CD4-positive, CD25-positive, alpha-beta regulatory T cell (primary cell): ENCODE measurements around the gene MTG1. TPM values are rescaled to one million over a fixed set of nuclear protein-coding genes. Genes with fewer than 3 reads are reported as not detected.

Source experiments
- ATAC-seq, 2 donors: fragments of 150-1000 bp; cut with Tn5 transposase; one replicate each; pipeline ENCODE4 v1.10.0; 2021; ENCODE audit warnings: low read depth in 2 of 2, moderate number of reproducible peaks in 2 of 2, moderate library complexity in 1 of 2
- DNase-seq, 3 donors: peaks; one replicate each; pipeline versions ENCODE4 v3.0.0 to v3.0.0-alpha.2; 2012 to 2022; ENCODE audit warnings: mixed read lengths in 1 of 3
- H3K27ac ChIP-seq: one replicate; pipeline ENCODE4 v1.7.0; 2013; ENCODE audit warnings: mild to moderate bottlenecking, low read length; ENCODE audit not compliant: insufficient read depth, poor library complexity, severe bottlenecking
- H3K27me3 ChIP-seq: one replicate; pipeline ENCODE4 v1.7.0; 2013; ENCODE audit warnings: low read length; ENCODE audit not compliant: control insufficient read depth, insufficient read depth
- H3K36me3 ChIP-seq: one replicate; pipeline ENCODE4 v1.7.0; 2013; ENCODE audit warnings: mild to moderate bottlenecking, low read length, moderate library complexity; ENCODE audit not compliant: control insufficient read depth, insufficient read depth
- H3K4me1 ChIP-seq: 2 replicates; pipeline ENCODE4 v1.7.0; 2013; ENCODE audit warnings: mild to moderate bottlenecking, low read length; ENCODE audit not compliant: insufficient read depth, control insufficient read depth, poor library complexity, severe bottlenecking
- H3K4me3 ChIP-seq: one replicate; pipeline ENCODE4 v1.7.0; 2013; ENCODE audit warnings: low read depth, mild to moderate bottlenecking, low read length, moderate library complexity
- H3K9me3 ChIP-seq, 2 experiments: 1 replicate in 1 of 2; 2 replicates in 1 of 2; pipeline ENCODE4 v1.7.0; 2013; ENCODE audit warnings: low read length in 2 of 2, mild to moderate bottlenecking in 1 of 2, moderate library complexity in 1 of 2; ENCODE audit not compliant: control insufficient read depth in 2 of 2
- H3K27ac Mint-ChIP-seq, 3 donors: one replicate each; pipeline ENCODE4 v1.8.0; 2020 to 2022; ENCODE audit warnings: mild to moderate bottlenecking in 3 of 3, mixed read lengths in 3 of 3, moderate library complexity in 2 of 3
- H3K27me3 Mint-ChIP-seq: one replicate; pipeline ENCODE4 v1.8.0; 2022; ENCODE audit warnings: mild to moderate bottlenecking, mixed read lengths
- H3K36me3 Mint-ChIP-seq: one replicate; pipeline ENCODE4 v1.8.0; 2020; ENCODE audit warnings: mixed read lengths
- H3K4me1 Mint-ChIP-seq, 4 donors: one replicate each; pipeline ENCODE4 v1.8.0; 2020 to 2022; ENCODE audit warnings: mixed read lengths in 4 of 4, mild to moderate bottlenecking in 1 of 4
- H3K4me3 Mint-ChIP-seq, 4 donors: one replicate each; pipeline ENCODE4 v1.8.0; 2020 to 2022; ENCODE audit warnings: mild to moderate bottlenecking in 4 of 4, mixed read lengths in 4 of 4, moderate library complexity in 3 of 4
- H3K9me3 Mint-ChIP-seq, 7 donors: one replicate each; pipeline ENCODE4 v1.8.0; 2020 to 2022; ENCODE audit warnings: mixed read lengths in 7 of 7, mild to moderate bottlenecking in 3 of 7, moderate library complexity in 2 of 7
- polyA plus RNA-seq, 4 donors: library from polyadenylated mRNA; unstranded; fragments of 300-500 nt; fragmentation: Illumina TruSeq; gene quantifications; one replicate each; pipeline ENCODE4 v1.2.3, GENCODE V29; 2021
- total RNA-seq: library from RNA; stranded (reverse); gene quantifications from one replicate; pipeline ENCODE4 v1.2.3, GENCODE V29; 2022

The MTG1 gene
- total and polyA plus RNA-seq, 5 donors from 2014 or later: 36.7 to 60.8 (median 37.6) TPM

- DNase-seq (no peak), ATAC-seq (no peak)
- H3K9me3 Mint-ChIP-seq: peaks cover 0 to 29% (median 16%) of the 10 kb centered on the region in 7 donors
- no peaks in the 10 kb centered on the region for H3K27me3 ChIP-seq
- no peak overlapping the region for H3K27ac Mint-ChIP-seq
- no peaks in the 10 kb centered on the region for H3K36me3 ChIP-seq
- H3K9me3 ChIP-seq: peaks cover 27 to 28% of the 10 kb centered on the region in 2 experiments
- no peak overlapping the region for H3K27ac ChIP-seq
- no peaks in the 10 kb centered on the region for H3K4me1 ChIP-seq
- peaks cover 8% of the 10 kb centered on the region for H3K27me3 Mint-ChIP-seq
- H3K4me1 Mint-ChIP-seq: no peaks in the 10 kb centered on the region
- H3K36me3 Mint-ChIP-seq: peaks cover 8% of the 10 kb centered on the region
- H3K4me3 ChIP-seq: no peak overlapping the region
- H3K4me3 Mint-ChIP-seq: no peak overlapping the region
Measured at GRCh38 chr10:133448120-133448519, 54.2 kb downstream of the MTG1 start.

- H3K27me3 ChIP-seq: no peaks in the 10 kb centered on the region
- no peak overlapping the region for H3K4me3 Mint-ChIP-seq
- H3K27ac Mint-ChIP-seq: no peak overlapping the region
- H3K27me3 Mint-ChIP-seq: peaks cover 13% of the 10 kb centered on the region
- H3K36me3 ChIP-seq: no peaks in the 10 kb centered on the region
- no peaks in the 10 kb centered on the region for H3K4me1 Mint-ChIP-seq
- peaks cover 27 to 28% of the 10 kb centered on the region in 2 experiments for H3K9me3 ChIP-seq
- H3K4me1 ChIP-seq: no peaks in the 10 kb centered on the region
- peaks cover 8% of the 10 kb centered on the region for H3K36me3 Mint-ChIP-seq
- H3K4me3 ChIP-seq: no peak overlapping the region
- peaks cover 0 to 27% (median 15%) of the 10 kb centered on the region in 7 donors for H3K9me3 Mint-ChIP-seq
- DNase-seq: no peak
- ATAC-seq: no peak
- H3K27ac ChIP-seq: no peak overlapping the region
Measured at GRCh38 chr10:133451346-133451745, 57.4 kb downstream of the MTG1 start.

- Histone ChIP-seq H3K36me3 (no peaks in the 10 kb centered on the region), H3K27me3 (no peaks in the 10 kb centered on the region), H3K4me1 (no peaks in the 10 kb centered on the region), H3K27ac (no peak overlapping the region), H3K9me3 (peaks cover 18 to 19% of the 10 kb centered on the region in 2 experiments), H3K4me3 (no peak overlapping the region)
- peaks cover 0 to 18% (median 9%) of the 10 kb centered on the region in 7 donors for H3K9me3 Mint-ChIP-seq
- DNase-seq (no peak), ATAC-seq (no peak)
- no peak overlapping the region for H3K27ac Mint-ChIP-seq
- peaks cover 13% of the 10 kb centered on the region for H3K27me3 Mint-ChIP-seq
- no peak overlapping the region for H3K4me3 Mint-ChIP-seq
- peaks cover 6% of the 10 kb centered on the region for H3K36me3 Mint-ChIP-seq
- H3K4me1 Mint-ChIP-seq: no peaks in the 10 kb centered on the region
Measured at GRCh38 chr10:133452453-133452852, 58.5 kb downstream of the MTG1 start.

- H3K4me3 Mint-ChIP-seq: no peak within 1 kb of the TSS
- Histone ChIP-seq H3K4me1 (no peaks in the 10 kb centered on the region), H3K27ac (no peak within 1 kb of the TSS), H3K9me3 (peaks cover 6 to 7% of the 10 kb centered on the region in 2 experiments), H3K27me3 (no peaks in the 10 kb centered on the region), H3K36me3 (no peaks in the 10 kb centered on the region), H3K4me3 (no peak within 1 kb of the TSS)
- H3K27ac Mint-ChIP-seq: peak within 1 kb of the TSS in 2 of 3 donors; percentile 42 to 57
- ATAC-seq: peak in 1 of 2 donors; percentile 44
- peaks cover 13% of the 10 kb centered on the region for H3K27me3 Mint-ChIP-seq
- H3K4me1 Mint-ChIP-seq: no peaks in the 10 kb centered on the region
- DNase-seq: no peak
- peaks cover 0 to 8% (median 3%) of the 10 kb centered on the region in 7 donors for H3K9me3 Mint-ChIP-seq
- peaks cover 3% of the 10 kb centered on the region for H3K36me3 Mint-ChIP-seq
Measured at GRCh38 chr10:133453516-133454203, 59.7 kb downstream of the MTG1 start, which contains the start of gene SCART1. SCART1 (plus strand) TSS chr10:133453945; CDS start chr10:133453998, 53 bp downstream.

- ATAC-seq: no peak
- H3K27me3 ChIP-seq: no peaks in the 10 kb centered on the region
- no peaks in the 10 kb centered on the region for H3K4me1 Mint-ChIP-seq
Measured at GRCh38 chr10:133454204-133454893, 60.4 kb downstream of the MTG1 start.

GRCh38 chr10:133455196-133455595 is 61.2 kb downstream of the MTG1 start:
- Mint-ChIP-seq H3K4me1 (no peaks in the 10 kb centered on the region), H3K9me3 (peaks cover 0 to 2% (median 0%) of the 10 kb centered on the region in 7 donors), H3K27ac (no peak overlapping the region), H3K4me3 (no peak overlapping the region), H3K36me3 (no peaks in the 10 kb centered on the region), H3K27me3 (peaks cover 8% of the 10 kb centered on the region)
- Histone ChIP-seq H3K4me3 (no peak overlapping the region), H3K4me1 (no peaks in the 10 kb centered on the region), H3K36me3 (no peaks in the 10 kb centered on the region), H3K27ac (no peak overlapping the region), H3K27me3 (no peaks in the 10 kb centered on the region), H3K9me3 (no peaks in the 10 kb centered on the region)
- ATAC-seq (no peak), DNase-seq (no peak)

More at GRCh38 chr10:133454204-133454893, 60.4 kb downstream of the MTG1 start:
- no peaks in the 10 kb centered on the region for H3K4me1 ChIP-seq
- DNase-seq: no peak
- H3K9me3 Mint-ChIP-seq: peaks cover 0 to 3% (median 1%) of the 10 kb centered on the region in 7 donors
- H3K36me3 Mint-ChIP-seq: peaks cover 2% of the 10 kb centered on the region
- H3K27ac Mint-ChIP-seq: peak overlapping the region in 1 of 3 donors; percentile 42
- no peak overlapping the region for H3K4me3 ChIP-seq
- no peak overlapping the region for H3K4me3 Mint-ChIP-seq
- H3K27me3 Mint-ChIP-seq: peaks cover 9% of the 10 kb centered on the region
- no peaks in the 10 kb centered on the region for H3K36me3 ChIP-seq
- peaks cover 0 to 2% of the 10 kb centered on the region in 2 experiments for H3K9me3 ChIP-seq
- no peak overlapping the region for H3K27ac ChIP-seq

GRCh38 chr10:133455611-133456031 is 61.7 kb downstream of the MTG1 start:
- Histone ChIP-seq H3K4me1 (no peaks in the 10 kb centered on the region), H3K27ac (no peak overlapping the region), H3K4me3 (no peak overlapping the region), H3K36me3 (no peaks in the 10 kb centered on the region), H3K27me3 (no peaks in the 10 kb centered on the region), H3K9me3 (no peaks in the 10 kb centered on the region)
- DNase-seq: no peak
- peaks cover 8% of the 10 kb centered on the region for H3K27me3 Mint-ChIP-seq
- H3K4me1 Mint-ChIP-seq: no peaks in the 10 kb centered on the region
- H3K9me3 Mint-ChIP-seq: peaks cover 0 to 2% (median 0%) of the 10 kb centered on the region in 7 donors
- H3K27ac Mint-ChIP-seq: peak overlapping the region in 1 of 3 donors; percentile 32
- no peaks in the 10 kb centered on the region for H3K36me3 Mint-ChIP-seq
- ATAC-seq: no peak
- H3K4me3 Mint-ChIP-seq: no peak overlapping the region
